Smooth muscle cell (in vitro differentiated cells): ENCODE results near the gene TP53I11. TPM values are rescaled to one million over a fixed set of nuclear protein-coding genes. Genes with fewer than 3 reads are reported as not detected.
A peak's percentile ranks its signal among the peaks of the same experiment; 100 is the strongest.

Experiments
- DNase-seq: peaks from one replicate; lab custom pipeline; 2025; ENCODE audit not compliant: unreplicated experiment; lab: John Stamatoyannopoulos, UW
- H2AFZ ChIP-seq: fragments of 200-600 bp; sonication (generic); 2 replicates; pipeline ENCODE4 v1.6.0; 2016; ENCODE audit warnings: antibody characterized with exemption, low read depth, mild to moderate bottlenecking
- H3F3A ChIP-seq: fragments of 200-600 bp; sonication (generic); 2 replicates; pipeline ENCODE4 v1.6.0; 2017; ENCODE audit warnings: antibody characterized with exemption, low read depth
- H3K27ac ChIP-seq: fragments of 200-600 bp; sonication (generic); 2 replicates; pipeline ENCODE4 v1.5.1; 2016; ENCODE audit warnings: low read depth, mild to moderate bottlenecking
- H3K27me3 ChIP-seq: fragments of 200-600 bp; sonication (generic); 2 replicates; pipeline ENCODE4 v1.6.1; 2016; ENCODE audit warnings: low read depth, mild to moderate bottlenecking
- H3K36me3 ChIP-seq: fragments of 200-600 bp; sonication (generic); 2 replicates; pipeline ENCODE4 v1.5.1; 2016; ENCODE audit warnings: low read depth
- H3K4me1 ChIP-seq: fragments of 200-600 bp; sonication (generic); 2 replicates; pipeline ENCODE4 v1.5.1; 2016; ENCODE audit warnings: low read depth
- H3K4me2 ChIP-seq: fragments of 200-600 bp; sonication (generic); 2 replicates; pipeline ENCODE4 v1.6.0; 2016; ENCODE audit warnings: mild to moderate bottlenecking
- H3K4me3 ChIP-seq: fragments of 200-600 bp; sonication (generic); 2 replicates; pipeline ENCODE4 v1.5.1; 2016; ENCODE audit warnings: mild to moderate bottlenecking
- H3K79me2 ChIP-seq: fragments of 200-600 bp; sonication (generic); 2 replicates; pipeline ENCODE4 v1.6.0; 2016; ENCODE audit warnings: low read depth, mild to moderate bottlenecking
- H3K9ac ChIP-seq: fragments of 200-600 bp; sonication (generic); 2 replicates; pipeline ENCODE4 v1.6.0; 2016; ENCODE audit warnings: low read depth
- H3K9me3 ChIP-seq: fragments of 200-600 bp; sonication (generic); replicated peaks from 2 replicates; pipeline ENCODE4 v1.5.1; 2016; ENCODE audit warnings: low read depth
- H4K20me1 ChIP-seq: fragments of 200-600 bp; sonication (generic); 2 replicates; pipeline ENCODE4 v1.6.0; 2016; ENCODE audit warnings: low read depth
- WGBS: methylation state at CpG from one replicate; pipeline ENCODE4 v1.1.7; 2016; ENCODE audit warnings: low lambda C conversion rate; 5-methylcytosine and 5-hydroxymethylcytosine counted together
- polyA plus RNA-seq: library from polyadenylated mRNA; unstranded; fragments of >200 nt; fragmentation: Nextera tagmentation; extraction: Ambion mirVana; gene quantifications from 2 replicates; pipeline ENCODE4 v1.2.1, GENCODE V29; 2016
- total RNA-seq: library from RNA; depleted of rRNA; stranded (reverse); fragments of >200 nt; gene quantifications from 2 replicates; pipeline ENCODE4 v1.2.3, GENCODE V29; 2014
- TF ChIP-seq, protein P1 (sequence below): fragments of 200-600 bp; sonication (generic); IDR thresholded peaks from 2 replicates; pipeline ENCODE4 v1.5.1; 2017; ENCODE audit warnings: borderline replicate concordance, mild to moderate bottlenecking, antibody characterized with exemption; ENCODE audit not compliant: insufficient read depth, poor library complexity, severe bottlenecking

The TP53I11 gene
- total and polyA plus RNA-seq, 2 experiments from 2014 or later: 14.2 to 61.2 TPM

DNA sequence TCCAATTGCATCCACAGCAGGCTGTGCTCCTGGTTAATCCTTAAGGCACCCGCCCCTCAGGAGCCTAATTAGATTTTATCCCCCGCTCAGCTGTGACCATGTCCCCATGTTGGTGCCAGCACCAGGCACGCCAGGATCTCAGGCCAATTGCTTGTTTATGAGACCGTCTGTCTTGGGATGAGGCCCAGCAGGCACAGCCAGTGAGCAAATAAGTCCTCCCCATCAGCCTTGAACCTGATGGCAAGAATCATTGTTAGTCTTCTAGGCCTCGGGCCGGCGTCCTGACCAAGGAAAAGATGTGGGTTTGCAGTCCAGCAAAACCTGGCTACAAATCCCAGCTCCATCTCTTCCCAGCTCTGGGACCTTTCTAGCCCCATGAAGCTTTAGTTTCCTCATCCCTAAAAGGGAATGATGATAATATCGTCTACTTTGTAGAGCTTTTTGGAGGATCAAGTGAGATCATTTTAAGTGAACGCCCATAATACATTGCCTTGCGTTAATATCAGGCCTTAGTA is 57.3 kb downstream of the TP53I11 start:
- peaks cover 13% of the 10 kb centered on the region for H3K4me1 ChIP-seq
- no peaks in the 10 kb centered on the region for H3K27me3 ChIP-seq

DNA sequence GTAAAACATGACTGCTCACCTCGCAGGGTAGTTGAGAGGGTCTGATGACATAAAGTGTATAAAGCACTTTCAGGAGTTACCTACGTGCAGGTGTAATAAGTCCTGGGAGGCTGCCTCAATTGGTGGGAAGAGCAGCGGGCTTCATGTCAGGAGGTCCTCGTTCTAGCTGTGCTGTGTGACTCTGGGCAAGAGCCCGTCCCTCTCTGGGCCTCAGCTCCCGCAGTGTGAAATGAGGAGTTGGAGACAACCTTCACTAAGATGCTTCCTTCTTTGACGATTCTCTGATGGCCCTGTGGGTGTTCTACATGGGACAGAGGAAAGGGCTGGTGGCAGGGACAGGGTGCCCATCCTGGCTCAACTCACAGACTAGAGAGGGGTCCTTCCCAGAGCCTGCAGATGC is 57.8 kb downstream of the TP53I11 start:
- TF ChIP-seq, protein P1, sequence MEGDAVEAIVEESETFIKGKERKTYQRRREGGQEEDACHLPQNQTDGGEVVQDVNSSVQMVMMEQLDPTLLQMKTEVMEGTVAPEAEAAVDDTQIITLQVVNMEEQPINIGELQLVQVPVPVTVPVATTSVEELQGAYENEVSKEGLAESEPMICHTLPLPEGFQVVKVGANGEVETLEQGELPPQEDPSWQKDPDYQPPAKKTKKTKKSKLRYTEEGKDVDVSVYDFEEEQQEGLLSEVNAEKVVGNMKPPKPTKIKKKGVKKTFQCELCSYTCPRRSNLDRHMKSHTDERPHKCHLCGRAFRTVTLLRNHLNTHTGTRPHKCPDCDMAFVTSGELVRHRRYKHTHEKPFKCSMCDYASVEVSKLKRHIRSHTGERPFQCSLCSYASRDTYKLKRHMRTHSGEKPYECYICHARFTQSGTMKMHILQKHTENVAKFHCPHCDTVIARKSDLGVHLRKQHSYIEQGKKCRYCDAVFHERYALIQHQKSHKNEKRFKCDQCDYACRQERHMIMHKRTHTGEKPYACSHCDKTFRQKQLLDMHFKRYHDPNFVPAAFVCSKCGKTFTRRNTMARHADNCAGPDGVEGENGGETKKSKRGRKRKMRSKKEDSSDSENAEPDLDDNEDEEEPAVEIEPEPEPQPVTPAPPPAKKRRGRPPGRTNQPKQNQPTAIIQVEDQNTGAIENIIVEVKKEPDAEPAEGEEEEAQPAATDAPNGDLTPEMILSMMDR: no peak
- no peaks in the 10 kb centered on the region for H3K27me3 ChIP-seq
- H3K4me3 ChIP-seq: no peak overlapping the region
- H3K9ac ChIP-seq: no peak overlapping the region
- H3K4me2 ChIP-seq: no peak overlapping the region
- H3K9me3 ChIP-seq: no peaks in the 10 kb centered on the region
- no peak for DNase-seq
- H3K79me2 ChIP-seq: no peaks in the 10 kb centered on the region
- no peak overlapping the region for H3K27ac ChIP-seq
- H3K36me3 ChIP-seq: no peaks in the 10 kb centered on the region
- no peaks in the 10 kb centered on the region for H3F3A ChIP-seq
- H3K4me1 ChIP-seq: peaks cover 13% of the 10 kb centered on the region
- no peaks in the 10 kb centered on the region for H4K20me1 ChIP-seq
- no peak overlapping the region for H2AFZ ChIP-seq
- 96% methylated on average over 6 of the region's 7 CpGs for WGBS

More for the DNA sequence above, 57.3 kb downstream of the TP53I11 start:
- 62% methylated on average over 10 of the region's 10 CpGs for WGBS
- no peaks in the 10 kb centered on the region for H3F3A ChIP-seq
- H3K4me3 ChIP-seq: no peak overlapping the region
- H3K79me2 ChIP-seq: no peaks in the 10 kb centered on the region
- H4K20me1 ChIP-seq: no peaks in the 10 kb centered on the region
- H3K9ac ChIP-seq: no peak overlapping the region
- no peak overlapping the region for H3K27ac ChIP-seq
- no peaks in the 10 kb centered on the region for H3K36me3 ChIP-seq
- no peak overlapping the region for H2AFZ ChIP-seq
- TF ChIP-seq, protein P1: no peak
- DNase-seq: no peak
- H3K4me2 ChIP-seq: peak overlapping the region; percentile 12
- no peaks in the 10 kb centered on the region for H3K9me3 ChIP-seq

DNA sequence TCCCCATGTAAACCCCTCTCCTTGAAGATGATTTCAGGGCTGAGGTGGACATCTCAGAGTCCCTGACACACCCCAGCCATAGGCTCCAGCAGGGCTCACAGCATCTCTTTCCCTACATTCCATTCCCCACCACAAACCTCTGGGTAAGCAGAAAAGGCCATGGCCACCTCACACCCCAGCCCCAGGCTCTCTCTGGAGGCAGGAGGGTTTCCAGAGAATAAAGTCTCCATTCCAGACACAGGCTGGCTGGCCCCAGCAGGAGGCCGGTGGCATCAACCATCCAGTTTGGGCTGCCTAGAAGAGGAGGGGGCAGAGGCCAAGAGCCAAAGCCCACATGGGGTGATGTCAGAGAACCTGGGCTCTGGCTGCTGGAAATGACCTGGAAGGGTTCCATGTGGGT is 61.4 kb downstream of the TP53I11 start:
- DNase-seq: no peak
- Histone ChIP-seq H3K79me2 (no peaks in the 10 kb centered on the region), H3K27ac (no peak overlapping the region), H4K20me1 (no peaks in the 10 kb centered on the region), H3K4me1 (peaks cover 31% of the 10 kb centered on the region), H3K9me3 (no peaks in the 10 kb centered on the region), H3F3A (no peaks in the 10 kb centered on the region), H2AFZ (no peak overlapping the region), H3K4me3 (no peak overlapping the region), H3K36me3 (no peaks in the 10 kb centered on the region), H3K9ac (no peak overlapping the region), H3K27me3 (no peaks in the 10 kb centered on the region), H3K4me2 (no peak overlapping the region)
- TF ChIP-seq, protein P1: no peak
- WGBS: 55% methylated on average over 1 of the region's 1 CpG

DNA sequence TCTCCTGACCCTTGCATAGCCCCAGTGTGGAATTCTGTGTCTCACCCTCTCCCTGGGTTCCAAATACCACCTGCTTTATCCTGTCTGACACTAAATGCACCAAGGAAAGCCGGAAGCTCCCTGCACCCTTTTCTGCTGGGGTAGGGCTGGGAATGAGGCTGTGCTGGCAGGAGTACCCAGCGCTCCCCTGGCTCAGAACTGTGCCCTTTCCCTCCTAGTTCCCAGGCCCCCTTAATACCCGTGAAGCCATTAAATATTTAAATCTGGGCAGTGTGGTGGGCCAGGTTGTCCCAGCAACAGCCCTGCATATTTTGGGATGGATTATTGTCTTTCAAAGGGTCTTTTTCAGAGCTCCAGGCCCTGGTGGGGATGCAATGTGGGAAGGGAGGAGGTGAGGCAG is 63.0 kb downstream of the TP53I11 start:
- 84% methylated on average over 3 of the region's 3 CpGs for WGBS

More for the DNA sequence above, 63.0 kb downstream of the TP53I11 start:
- H3K9ac ChIP-seq: no peak overlapping the region
- TF ChIP-seq, protein P1: no peak
- H3K4me1 ChIP-seq: peaks cover 18% of the 10 kb centered on the region
- no peak for DNase-seq
- H3K79me2 ChIP-seq: no peaks in the 10 kb centered on the region
- H3K36me3 ChIP-seq: no peaks in the 10 kb centered on the region
- no peaks in the 10 kb centered on the region for H3K27me3 ChIP-seq
- H4K20me1 ChIP-seq: no peaks in the 10 kb centered on the region
- no peaks in the 10 kb centered on the region for H3K9me3 ChIP-seq
- H2AFZ ChIP-seq: no peak overlapping the region
- H3F3A ChIP-seq: no peaks in the 10 kb centered on the region
- H3K4me2 ChIP-seq: no peak overlapping the region
- no peak overlapping the region for H3K4me3 ChIP-seq
- no peak overlapping the region for H3K27ac ChIP-seq
